ENCODE measurements around the gene CHRDL2. TPM values are rescaled to one million over a fixed set of nuclear protein-coding genes. Genes with fewer than 3 reads are reported as not detected.

The CHRDL2 gene
- total RNA-seq, 1 experiment from 2014 or later: not detected

GRCh38 chr11:74695705-74696280, 35.4 kb downstream of the CHRDL2 start:
- in situ Hi-C loops (cut with HindIII; ENCODE audit: low pct_unique_long_range_greater_than_20kb, low sequenced_read_pairs): no loop called here
- DNase-seq (ENCODE audit: low read depth): no peak

- in situ Hi-C loops (cut with HindIII; ENCODE audit: low pct_unique_long_range_greater_than_20kb, low sequenced_read_pairs): no loop called here
- DNase-seq (ENCODE audit: low read depth): no peak
These were observed 36.9 kb downstream of the CHRDL2 start for GRCh38 chr11:74694136-74694930.

- no peak for DNase-seq (ENCODE audit: low read depth)
- in situ Hi-C loops (cut with HindIII; ENCODE audit: low pct_unique_long_range_greater_than_20kb, low sequenced_read_pairs): no loop called here
These were observed 37.7 kb downstream of the CHRDL2 start for GRCh38 chr11:74693531-74693930.

- no peak for DNase-seq (ENCODE audit: low read depth)
- in situ Hi-C loops (cut with HindIII; ENCODE audit: low pct_unique_long_range_greater_than_20kb, low sequenced_read_pairs): no loop called here
These were observed 39.5 kb downstream of the CHRDL2 start for GRCh38 chr11:74691755-74692154.

DNA sequence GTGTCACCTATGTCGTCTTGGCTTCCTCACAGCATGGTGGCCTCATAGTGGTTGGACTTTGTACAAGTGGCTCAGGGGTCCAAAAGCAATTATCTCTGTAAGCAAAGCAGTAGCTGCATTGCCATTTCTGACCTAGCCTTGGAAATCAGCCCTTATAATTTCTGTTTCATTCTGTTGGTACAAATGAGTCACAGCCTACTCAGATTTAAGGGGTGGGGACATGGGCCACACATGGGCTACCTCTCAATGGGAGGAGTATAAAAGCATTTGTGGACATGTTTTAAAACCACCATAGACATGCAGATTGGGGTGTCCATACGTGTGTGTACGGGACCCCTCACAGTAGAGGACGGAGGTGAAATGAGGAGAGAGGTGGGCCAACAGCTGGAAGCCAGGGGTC, 41.6 kb downstream of the CHRDL2 start:
- in situ Hi-C loops (cut with HindIII; ENCODE audit: low pct_unique_long_range_greater_than_20kb, low sequenced_read_pairs): no loop called here
- no peak for DNase-seq (ENCODE audit: low read depth)

- no peak for DNase-seq (ENCODE audit: low read depth)
- in situ Hi-C loops (cut with HindIII; ENCODE audit: low pct_unique_long_range_greater_than_20kb, low sequenced_read_pairs): no loop called here
These were observed 43.8 kb downstream of the CHRDL2 start for GRCh38 chr11:74687237-74688023.

- no peak for DNase-seq (ENCODE audit: low read depth)
- in situ Hi-C loops (cut with HindIII; ENCODE audit: low pct_unique_long_range_greater_than_20kb, low sequenced_read_pairs): no loop called here
These were observed 44.4 kb downstream of the CHRDL2 start for GRCh38 chr11:74686792-74687191.

DNA sequence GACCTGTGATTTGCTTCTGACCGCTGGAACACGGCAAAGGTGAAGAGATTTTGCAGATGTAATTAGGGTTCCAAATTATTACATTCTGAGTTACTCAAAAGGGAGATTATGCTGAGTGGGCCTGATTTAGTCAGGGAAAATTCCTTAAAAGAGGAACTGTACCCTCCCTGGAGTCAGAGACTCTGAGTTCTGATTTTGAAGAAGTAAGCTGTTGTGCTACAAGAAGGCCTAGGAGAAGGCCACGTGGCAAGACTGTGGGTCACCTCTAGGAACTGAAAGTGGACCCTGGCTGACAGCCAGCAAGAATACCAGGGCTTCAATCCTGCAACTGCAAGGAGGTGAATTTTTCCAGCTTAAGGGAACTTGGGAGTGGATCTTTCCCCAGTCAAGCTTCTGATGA, 45.3 kb downstream of the CHRDL2 start:
- DNase-seq (ENCODE audit: low read depth): no peak
- in situ Hi-C loops (cut with HindIII; ENCODE audit: low pct_unique_long_range_greater_than_20kb, low sequenced_read_pairs): no loop called here

DNA sequence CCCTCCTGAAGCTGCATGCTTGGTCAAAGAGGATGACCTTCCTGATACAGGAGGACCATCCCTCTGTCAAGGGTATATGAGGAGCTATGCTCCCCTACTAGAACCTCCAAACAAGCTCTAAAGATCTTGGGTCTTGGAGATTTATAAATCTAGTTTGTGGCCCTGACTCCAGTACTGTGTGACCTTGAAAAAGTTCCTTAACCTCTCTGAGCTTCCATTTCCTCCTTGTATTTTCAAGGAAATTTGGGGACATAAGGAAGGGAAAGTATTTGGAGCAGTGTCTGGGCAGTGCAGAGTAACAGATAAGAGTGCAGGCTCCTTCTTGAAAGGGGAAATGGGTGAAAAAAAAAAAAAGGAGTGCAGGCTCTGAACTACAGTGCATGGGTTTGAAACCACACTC, 45.9 kb downstream of the CHRDL2 start:
- DNase-seq (ENCODE audit: low read depth): no peak
- in situ Hi-C loops (cut with HindIII; ENCODE audit: low pct_unique_long_range_greater_than_20kb, low sequenced_read_pairs): no loop called here

DNA sequence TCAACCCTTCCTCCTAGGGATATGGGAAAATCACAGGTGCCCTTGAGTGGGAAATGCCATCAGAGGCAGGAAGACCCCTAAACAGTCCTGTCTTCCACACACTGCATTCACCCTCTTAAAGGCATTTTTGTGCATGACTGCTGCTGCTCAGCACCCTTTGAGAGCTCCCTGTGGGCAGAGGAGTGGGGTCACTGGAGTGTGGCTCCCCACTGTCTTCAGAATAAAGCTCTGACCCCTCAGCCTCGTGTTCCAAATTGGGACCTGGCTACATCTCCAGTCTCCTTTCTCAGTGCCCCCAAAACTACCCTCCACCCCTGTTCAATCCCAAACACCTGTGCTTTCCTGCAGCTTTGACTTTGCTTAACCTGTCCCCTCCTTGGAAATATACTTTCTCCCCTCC, 46.6 kb downstream of the CHRDL2 start:
- in situ Hi-C loops (cut with HindIII; ENCODE audit: low pct_unique_long_range_greater_than_20kb, low sequenced_read_pairs): no loop called here
- no peak for DNase-seq (ENCODE audit: low read depth)

DNA sequence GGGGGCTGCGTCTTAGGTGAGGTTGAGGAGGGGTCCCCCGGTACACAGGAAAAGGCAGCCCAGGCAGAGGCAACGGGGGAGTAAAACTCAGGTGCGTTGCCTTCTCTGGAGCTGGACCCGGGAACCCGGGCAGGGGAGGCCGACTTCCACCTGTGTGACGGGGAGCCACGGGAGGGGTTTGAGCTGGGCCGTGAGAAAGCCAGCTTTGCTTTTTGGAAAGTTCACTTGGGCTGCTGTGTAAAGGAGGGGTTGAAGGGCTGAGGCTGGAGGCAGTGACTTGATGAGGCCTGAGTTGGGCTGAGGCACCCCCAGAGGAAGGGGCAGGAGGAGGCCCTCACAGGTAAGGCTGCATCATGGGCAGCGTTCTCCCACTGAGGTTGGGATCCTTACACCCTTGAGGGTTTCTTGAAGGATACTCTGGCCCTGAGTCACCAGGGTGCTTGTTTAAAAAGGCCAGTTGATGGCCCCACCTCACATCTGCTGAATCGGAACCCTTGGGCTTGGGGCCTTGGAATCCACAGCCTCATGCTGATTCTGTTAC, 47.2 kb downstream of the CHRDL2 start:
- in situ Hi-C loops (cut with HindIII; ENCODE audit: low pct_unique_long_range_greater_than_20kb, low sequenced_read_pairs): no loop called here
- no peak for DNase-seq (ENCODE audit: low read depth)

- in situ Hi-C loops (cut with HindIII; ENCODE audit: low pct_unique_long_range_greater_than_20kb, low sequenced_read_pairs): no loop called here
- DNase-seq (ENCODE audit: low read depth): no peak
These were observed 47.9 kb downstream of the CHRDL2 start for GRCh38 chr11:74683279-74683871.

GRCh38 chr11:74682731-74683278, 48.4 kb downstream of the CHRDL2 start:
- no peak for DNase-seq (ENCODE audit: low read depth)
- in situ Hi-C loops (cut with HindIII; ENCODE audit: low pct_unique_long_range_greater_than_20kb, low sequenced_read_pairs): no loop called here

GRCh38 chr11:74681686-74682651, 49.3 kb downstream of the CHRDL2 start:
- in situ Hi-C loops (cut with HindIII; ENCODE audit: low pct_unique_long_range_greater_than_20kb, low sequenced_read_pairs): no loop called here
- no peak for DNase-seq (ENCODE audit: low read depth)

DNA sequence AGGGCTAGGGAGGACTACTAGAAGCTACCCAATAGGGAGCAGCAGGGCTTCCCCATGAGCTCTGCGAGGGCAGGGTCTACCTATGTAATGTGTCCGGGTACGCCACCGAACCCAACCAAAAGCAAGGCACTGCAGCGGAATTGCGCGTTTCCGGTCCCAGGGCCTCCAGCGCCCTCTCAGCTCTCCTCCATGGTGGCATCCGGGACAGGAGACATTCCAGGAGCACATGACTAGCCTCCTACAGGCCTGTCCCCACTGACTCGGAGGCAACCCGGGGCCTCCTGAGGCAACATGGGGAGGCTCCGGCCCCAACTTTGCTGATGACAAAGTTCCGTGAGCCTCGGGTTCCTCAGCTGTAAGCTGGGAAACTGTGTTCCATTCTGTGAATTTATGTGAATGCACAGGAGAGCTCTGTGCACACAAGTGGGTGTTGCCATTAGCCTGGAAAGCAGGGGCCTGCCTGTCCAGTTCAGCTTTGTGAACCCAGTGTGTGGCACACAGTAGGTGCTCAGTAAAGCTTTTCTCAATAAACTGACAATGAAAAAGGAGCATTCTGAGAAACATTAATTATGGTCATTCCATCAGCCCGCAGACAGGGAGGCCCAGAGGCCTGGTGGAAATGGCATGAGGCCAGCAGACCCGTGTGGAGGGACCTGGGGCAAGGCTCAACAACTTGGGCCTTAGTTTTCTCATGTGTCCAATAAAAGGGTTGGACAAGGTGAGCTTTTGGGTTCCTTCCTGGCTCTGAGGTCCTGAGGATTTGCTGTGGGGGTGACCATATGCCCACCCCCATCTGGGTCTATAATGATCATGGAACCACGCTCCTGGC, 50.3 kb downstream of the CHRDL2 start:
- DNase-seq (ENCODE audit: low read depth): no peak
- in situ Hi-C loops (cut with HindIII; ENCODE audit: low pct_unique_long_range_greater_than_20kb, low sequenced_read_pairs): no loop called here

GRCh38 chr11:74680035-74680671, 51.1 kb downstream of the CHRDL2 start:
- in situ Hi-C loops (cut with HindIII; ENCODE audit: low pct_unique_long_range_greater_than_20kb, low sequenced_read_pairs): no loop called here
- DNase-seq (ENCODE audit: low read depth): no peak
